ENCODE data around the gene MTR.

MTR gene

GRCh38 chr1:236836157-236836556 lies 41.1 kb downstream of the MTR start:
- Histone ChIP-seq H3K4me1 (no peaks in the 10 kb centered on the region), H3K9me3 (no peaks in the 10 kb centered on the region), H3K27me3 (no peaks in the 10 kb centered on the region), H3K4me3 (no peak overlapping the region), H3K36me3 (peaks cover 84 to 99% (median 85%) of the 10 kb centered on the region in 3 donors), H3K27ac (no peak overlapping the region)
- TF ChIP-seq CTCF (IDR thresholded peaks at IDR 0.05) = no peak
- intact Hi-C loops (cut with DNase I; ENCODE audit: low total_unique reads) = loop anchor here (10.0 kb wide), 1 partner anchor 241 kb away; no protein-coding TSS in a partner anchor
- no peak for DNase-seq

- intact Hi-C loops (cut with DNase I; ENCODE audit: low total_unique reads) = loop anchor here (10.0 kb wide), 1 partner anchor 242 kb away; no protein-coding TSS in a partner anchor
- no peak for TF ChIP-seq CTCF (IDR thresholded peaks at IDR 0.05)
- no peaks in the 10 kb centered on the region for H3K4me1 ChIP-seq
- no peaks in the 10 kb centered on the region for H3K9me3 ChIP-seq
- no peak for DNase-seq
- no peak overlapping the region for H3K4me3 ChIP-seq
- peaks cover 76 to 92% (median 82%) of the 10 kb centered on the region in 3 donors for H3K36me3 ChIP-seq
- H3K27me3 ChIP-seq = no peaks in the 10 kb centered on the region
- H3K27ac ChIP-seq = no peak overlapping the region
Measured at GRCh38 chr1:236837115-236837514, 42.0 kb downstream of the MTR start.

GRCh38 chr1:236837897-236838296 lies 42.8 kb downstream of the MTR start:
- TF ChIP-seq CTCF (IDR thresholded peaks at IDR 0.05) = no peak
- DNase-seq = no peak
- no peak overlapping the region for H3K4me3 ChIP-seq
- H3K27ac ChIP-seq = no peak overlapping the region
- no peaks in the 10 kb centered on the region for H3K9me3 ChIP-seq
- H3K4me1 ChIP-seq = no peaks in the 10 kb centered on the region
- intact Hi-C loops (cut with DNase I; ENCODE audit: low total_unique reads) = loop anchor here (10.0 kb wide), 1 partner anchor 243 kb away; no protein-coding TSS in a partner anchor
- no peaks in the 10 kb centered on the region for H3K27me3 ChIP-seq
- H3K36me3 ChIP-seq = peaks cover 73 to 84% (median 78%) of the 10 kb centered on the region in 3 donors

- no peak overlapping the region for H3K4me3 ChIP-seq
- intact Hi-C loops (cut with DNase I; ENCODE audit: low total_unique reads) = no loop called here
- H3K27ac ChIP-seq = no peak overlapping the region
- H3K9me3 ChIP-seq = no peaks in the 10 kb centered on the region
- no peaks in the 10 kb centered on the region for H3K27me3 ChIP-seq
- H3K36me3 ChIP-seq = peaks cover 43 to 61% (median 52%) of the 10 kb centered on the region in 3 donors
- TF ChIP-seq CTCF (IDR thresholded peaks at IDR 0.05) = no peak
- H3K4me1 ChIP-seq = peaks cover 0 to 24% (median 0%) of the 10 kb centered on the region in 4 donors
- no peak for DNase-seq
Measured at GRCh38 chr1:236841341-236841740, 46.2 kb downstream of the MTR start.

- Histone ChIP-seq H3K4me1 (peaks cover 0 to 24% (median 0%) of the 10 kb centered on the region in 4 donors), H3K4me3 (no peak overlapping the region), H3K9me3 (no peaks in the 10 kb centered on the region), H3K27me3 (no peaks in the 10 kb centered on the region), H3K27ac (peak overlapping the region in 1 of 2 donors; percentile 64), H3K36me3 (peaks cover 20 to 56% (median 20%) of the 10 kb centered on the region in 3 donors)
- no peak for TF ChIP-seq CTCF (IDR thresholded peaks at IDR 0.05)
- intact Hi-C loops (cut with DNase I; ENCODE audit: low total_unique reads) = no loop called here
- no peak for DNase-seq
Measured at GRCh38 chr1:236844499-236845271, 49.6 kb downstream of the MTR start.
